Ovary (tissue), 3 donors: Measurements from ENCODE around the gene SNX10.

Source experiments
- EP300 ChIP-seq: sonication (generic); formaldehyde crosslinking; IDR thresholded peaks from one replicate; pipeline ENCODE4 v1.6.1; 2017; ENCODE audit warnings: antibody characterized with exemption
- POLR2A ChIP-seq: fragments of 450-650 bp; IDR thresholded peaks from one replicate; pipeline ENCODE4 v1.6.1; 2017; ENCODE audit warnings: antibody characterized with exemption, mild to moderate bottlenecking, moderate library complexity
- TF ChIP-seq, protein P1 (sequence below), 3 donors: fragments of 450-650 bp in 2 of 3; fragments of 200-600 bp in 1 of 3; IDR thresholded peaks; one replicate each; pipeline versions ENCODE4 v1.5.1 to v1.8.0; 2016 to 2022; ENCODE audit warnings: antibody characterized with exemption in 3 of 3, mild to moderate bottlenecking in 1 of 3
- donor health status: DM: no; HTN: no; CAD: no.

DNA sequence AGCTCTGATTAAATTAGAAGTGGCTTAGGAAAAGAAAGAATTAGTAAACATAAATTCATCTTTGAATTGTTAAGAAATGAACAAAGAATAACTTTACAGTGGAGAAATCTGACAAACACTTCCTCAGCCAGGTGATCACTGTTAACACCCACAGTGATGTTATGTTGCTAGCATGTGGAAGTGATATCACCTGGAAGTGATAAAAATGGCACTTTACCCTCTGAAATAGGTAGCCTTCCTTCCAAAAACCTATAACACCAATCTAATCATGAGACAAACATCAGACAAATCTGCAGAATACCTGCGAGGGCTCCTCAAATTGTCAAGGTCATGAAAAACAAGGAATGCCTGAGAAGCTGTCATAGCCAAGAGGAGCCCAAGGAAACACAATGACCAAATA, 59.5 kb downstream of the SNX10 start:
- TF ChIP-seq POLR2A (no peak), EP300 (no peak)
- TF ChIP-seq, protein P1, sequence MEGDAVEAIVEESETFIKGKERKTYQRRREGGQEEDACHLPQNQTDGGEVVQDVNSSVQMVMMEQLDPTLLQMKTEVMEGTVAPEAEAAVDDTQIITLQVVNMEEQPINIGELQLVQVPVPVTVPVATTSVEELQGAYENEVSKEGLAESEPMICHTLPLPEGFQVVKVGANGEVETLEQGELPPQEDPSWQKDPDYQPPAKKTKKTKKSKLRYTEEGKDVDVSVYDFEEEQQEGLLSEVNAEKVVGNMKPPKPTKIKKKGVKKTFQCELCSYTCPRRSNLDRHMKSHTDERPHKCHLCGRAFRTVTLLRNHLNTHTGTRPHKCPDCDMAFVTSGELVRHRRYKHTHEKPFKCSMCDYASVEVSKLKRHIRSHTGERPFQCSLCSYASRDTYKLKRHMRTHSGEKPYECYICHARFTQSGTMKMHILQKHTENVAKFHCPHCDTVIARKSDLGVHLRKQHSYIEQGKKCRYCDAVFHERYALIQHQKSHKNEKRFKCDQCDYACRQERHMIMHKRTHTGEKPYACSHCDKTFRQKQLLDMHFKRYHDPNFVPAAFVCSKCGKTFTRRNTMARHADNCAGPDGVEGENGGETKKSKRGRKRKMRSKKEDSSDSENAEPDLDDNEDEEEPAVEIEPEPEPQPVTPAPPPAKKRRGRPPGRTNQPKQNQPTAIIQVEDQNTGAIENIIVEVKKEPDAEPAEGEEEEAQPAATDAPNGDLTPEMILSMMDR (IDR thresholded peaks at IDR 0.05), result no peak
